T-cell (primary cell): ENCODE measurements around the gene ITPR2. TPM values are rescaled to one million over a fixed set of nuclear protein-coding genes. Genes with fewer than 3 reads are reported as not detected.

Source experiments
- ATAC-seq, 4 experiments: fragments of 200-7000 bp in 3 of 4; fragments of 150-1000 bp in 1 of 4; cut with Tn5 transposase; replicated peaks in 1 of 4; 1 replicate in 3 of 4; 2 replicates in 1 of 4; pipeline ENCODE4 v1.10.0; 2021; ENCODE audit warnings: moderate library complexity in 3 of 4, mild to moderate bottlenecking in 2 of 4, moderate number of reproducible peaks in 1 of 4
- CTCF ChIA-PET, 2 donors: fragments of 300-600 bp; sonication (Branson Sonifier 250); formaldehyde crosslinking; loops; one replicate each; lab custom pipeline; 2022; ENCODE audit warnings: antibody characterized with exemption in 2 of 2; lab: Charles Lee
- POLR2A ChIA-PET, 2 donors: fragments of 300-600 bp; sonication (Branson Sonifier 250); formaldehyde crosslinking; loops; one replicate each; lab custom pipeline; 2022; ENCODE audit warnings: antibody characterized with exemption in 2 of 2; lab: Charles Lee
- DNase-seq, 35 experiments: peaks; one replicate each; pipeline versions ENCODE4 v3.0.0 to v3.0.0-alpha.2; 2013 to 2023
- H3K27ac ChIP-seq: one replicate; pipeline ENCODE4 v1.5.1; 2013; ENCODE audit warnings: low read length
- H3K27me3 ChIP-seq, 2 experiments: replicated peaks in 1 of 2; 1 replicate in 1 of 2; 2 replicates in 1 of 2; pipeline versions ENCODE4 v1.6.1 to v1.7.0; 2013; ENCODE audit warnings: low read length in 1 of 2, mixed read lengths in 1 of 2; ENCODE audit not compliant: control insufficient read depth in 2 of 2, insufficient read depth in 2 of 2; ENCODE audit errors: extremely low read depth in 1 of 2
- H3K36me3 ChIP-seq, 2 donors: 1 replicate in 1 of 2; 2 replicates in 1 of 2; pipeline versions ENCODE4 v1.6.1 to v1.7.0; 2013; ENCODE audit warnings: low read length in 1 of 2; ENCODE audit not compliant: control insufficient read depth in 2 of 2, insufficient read depth in 1 of 2; ENCODE audit errors: extremely low read depth in 1 of 2
- H3K4me1 ChIP-seq, 2 experiments: 1 replicate in 1 of 2; 2 replicates in 1 of 2; pipeline versions ENCODE4 v1.6.1 to v1.7.0; 2013; ENCODE audit warnings: low read length in 2 of 2, mixed read lengths in 1 of 2; ENCODE audit not compliant: insufficient read depth in 2 of 2, control insufficient read depth in 1 of 2; ENCODE audit errors: extremely low read depth in 1 of 2
- H3K4me3 ChIP-seq, 2 donors: 1 replicate in 1 of 2; 2 replicates in 1 of 2; pipeline versions ENCODE4 v1.5.1 to v1.7.0; 2013; ENCODE audit warnings: mild to moderate bottlenecking in 2 of 2, low read length in 1 of 2, moderate library complexity in 1 of 2; ENCODE audit not compliant: control insufficient read depth in 1 of 2; ENCODE audit errors: extremely low read depth in 1 of 2
- H3K9me3 ChIP-seq: 2 replicates; pipeline ENCODE4 v1.7.0; 2013
- H3K27ac Mint-ChIP-seq, 2 donors: one replicate each; pipeline ENCODE4 v1.8.0; 2020 to 2021; ENCODE audit warnings: mild to moderate bottlenecking in 2 of 2, mixed read lengths in 2 of 2
- H3K27me3 Mint-ChIP-seq, 2 donors: one replicate each; pipeline ENCODE4 v1.8.0; 2021 to 2022; ENCODE audit warnings: mixed read lengths in 2 of 2
- H3K36me3 Mint-ChIP-seq: one replicate; pipeline ENCODE4 v1.8.0; 2021; ENCODE audit warnings: mixed read lengths
- H3K4me1 Mint-ChIP-seq, 3 donors: one replicate each; pipeline ENCODE4 v1.8.0; 2020 to 2022; ENCODE audit warnings: mixed read lengths in 3 of 3, mild to moderate bottlenecking in 1 of 3
- H3K4me3 Mint-ChIP-seq, 3 donors: one replicate each; pipeline ENCODE4 v1.8.0; 2020 to 2022; ENCODE audit warnings: mild to moderate bottlenecking in 3 of 3, mixed read lengths in 3 of 3, moderate library complexity in 3 of 3
- H3K9me3 Mint-ChIP-seq, 3 donors: one replicate each; pipeline ENCODE4 v1.8.0; 2020 to 2022; ENCODE audit warnings: mixed read lengths in 3 of 3
- whole genome bisulfite sequencing: methylation state at CpG from one replicate; pipeline ENCODE4 v1.1.5; 2013; ENCODE audit warnings: missing lambda C conversion rate; ENCODE audit not compliant: insufficient coverage; 5-methylcytosine and 5-hydroxymethylcytosine counted together
- total RNA-seq, 35 experiments: library from RNA in 6 of 35; stranded (reverse) in 6 of 35; fragments of 120-200 nt in 1 of 35; gene quantifications; one replicate each; pipeline versions ENCODE4 v1.2.1 to v1.2.4 and lab custom pipeline; 2013 to 2026

The ITPR2 gene
- total RNA-seq, 5 donors from 2014 or later (not counting 1 experiment from before 2014, with no cell fraction given) = 38.8 to 52.5 (median 44.5) TPM

DNA sequence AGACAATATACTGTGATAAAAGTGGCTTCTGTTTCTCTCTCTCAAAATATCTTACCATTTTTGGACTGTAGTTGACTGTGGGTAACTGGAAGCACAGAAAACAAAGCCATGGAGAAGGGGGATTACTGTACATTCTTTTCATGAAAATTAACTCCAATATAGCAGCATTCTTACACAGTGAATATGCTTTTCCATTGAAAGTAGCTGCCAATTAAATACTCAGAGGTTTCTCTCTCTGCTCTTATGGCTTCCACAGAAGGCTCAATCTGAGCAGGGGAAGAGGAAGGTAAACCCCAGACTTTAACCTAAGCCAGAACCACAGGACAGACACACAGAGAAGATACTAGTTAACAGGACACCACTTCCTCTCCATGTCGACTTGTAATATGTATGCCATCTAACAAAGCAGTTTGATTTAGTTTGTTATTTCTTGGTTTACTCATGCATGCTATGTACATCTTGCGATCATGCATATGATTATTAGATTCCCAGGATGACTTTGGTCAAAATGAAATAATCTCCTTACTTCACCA, 487.5 kb downstream of the ITPR2 start:
- Histone ChIP-seq H3K36me3 (peaks cover 0 to 1% of the 10 kb centered on the region in 2 donors), H3K27ac (no peak overlapping the region), H3K27me3 (no peaks in the 10 kb centered on the region), H3K4me3 (no peak overlapping the region), H3K9me3 (no peaks in the 10 kb centered on the region), H3K4me1 (peaks cover 0 to 21% of the 10 kb centered on the region in 2 experiments)
- WGBS = no CpG with 5 or more reads among the region's 2 CpGs
- CTCF ChIA-PET = interaction anchor here in 1 of 2 donors (0.5 kb wide), 1 partner anchor 382 kb away, joined by 3 read pairs; no protein-coding TSS in a partner anchor
- no peak overlapping the region for H3K27ac Mint-ChIP-seq
- H3K4me1 Mint-ChIP-seq = peaks cover 0 to 12% (median 5%) of the 10 kb centered on the region in 3 donors
- no peaks in the 10 kb centered on the region for H3K27me3 Mint-ChIP-seq
- POLR2A ChIA-PET = no interaction called here
- ATAC-seq (no peak), DNase-seq (no peak)
- H3K4me3 Mint-ChIP-seq = no peak overlapping the region
- H3K9me3 Mint-ChIP-seq = no peaks in the 10 kb centered on the region
- peaks cover 28% of the 10 kb centered on the region for H3K36me3 Mint-ChIP-seq

DNA sequence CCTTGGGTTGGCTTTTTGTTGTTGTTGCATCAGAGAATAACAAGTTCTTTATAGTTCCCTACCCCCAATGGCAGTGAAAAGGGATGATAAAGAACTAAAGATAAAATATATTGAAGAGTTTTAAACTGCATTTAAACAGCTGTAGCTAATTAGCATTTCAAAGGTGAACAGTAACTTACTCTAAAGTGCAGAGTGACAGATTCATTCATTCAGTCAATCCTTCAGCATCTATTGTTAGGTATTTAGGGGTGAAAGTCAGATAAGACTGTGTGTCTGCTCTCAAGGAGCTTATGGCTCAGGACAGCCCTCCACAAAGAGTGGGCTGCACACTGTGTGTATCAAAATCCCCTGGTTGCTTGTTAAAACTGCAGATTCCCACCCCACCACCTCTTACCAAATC, 491.5 kb downstream of the ITPR2 start:
- Mint-ChIP-seq H3K4me1 (peaks cover 0 to 12% (median 3%) of the 10 kb centered on the region in 3 donors), H3K9me3 (no peaks in the 10 kb centered on the region), H3K4me3 (no peak overlapping the region), H3K27me3 (no peaks in the 10 kb centered on the region), H3K36me3 (peaks cover 61% of the 10 kb centered on the region), H3K27ac (no peak overlapping the region)
- ATAC-seq (no peak), DNase-seq (no peak)
- Histone ChIP-seq H3K9me3 (no peaks in the 10 kb centered on the region), H3K27ac (no peak overlapping the region), H3K4me1 (peaks cover 0 to 20% of the 10 kb centered on the region in 2 experiments), H3K27me3 (no peaks in the 10 kb centered on the region), H3K36me3 (peaks cover 0 to 5% of the 10 kb centered on the region in 2 donors), H3K4me3 (no peak overlapping the region)
- POLR2A ChIA-PET = no interaction called here
- CTCF ChIA-PET = no interaction called here

DNA sequence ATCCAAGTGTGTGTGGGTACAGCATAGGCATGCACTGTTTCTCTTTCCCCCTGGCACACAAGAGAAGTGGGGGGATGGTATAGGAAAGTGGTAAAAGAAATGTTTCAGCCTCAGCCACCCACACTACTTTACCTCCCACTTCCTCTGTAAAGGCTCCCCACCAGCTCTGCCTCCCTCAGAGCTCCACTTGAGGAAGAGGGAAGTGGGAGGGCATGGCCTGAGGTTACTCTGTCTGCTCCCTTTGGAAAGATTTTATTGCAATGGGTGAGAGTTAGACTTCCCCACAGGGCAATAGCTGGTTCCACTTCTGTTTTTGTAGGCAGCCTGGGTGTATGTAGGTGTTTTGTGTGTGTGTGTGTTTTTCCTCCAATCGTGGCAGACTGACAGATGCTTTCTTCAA, 492.3 kb downstream of the ITPR2 start:
- ATAC-seq (no peak), DNase-seq (no peak)
- no peaks in the 10 kb centered on the region for H3K27me3 ChIP-seq
- no peaks in the 10 kb centered on the region for H3K9me3 ChIP-seq
- no peak overlapping the region for H3K27ac ChIP-seq
- no peak overlapping the region for H3K4me3 Mint-ChIP-seq
- no CpG with 5 or more reads among the region's 1 CpG for WGBS
- peaks cover 67% of the 10 kb centered on the region for H3K36me3 Mint-ChIP-seq
- peaks cover 0 to 5% (median 0%) of the 10 kb centered on the region in 3 donors for H3K9me3 Mint-ChIP-seq
- H3K4me1 ChIP-seq = peaks cover 0 to 14% of the 10 kb centered on the region in 2 experiments
- CTCF ChIA-PET = no interaction called here
- POLR2A ChIA-PET = no interaction called here
- peaks cover 0 to 9% (median 3%) of the 10 kb centered on the region in 3 donors for H3K4me1 Mint-ChIP-seq
- no peak overlapping the region for H3K27ac Mint-ChIP-seq
- H3K27me3 Mint-ChIP-seq = no peaks in the 10 kb centered on the region
- H3K36me3 ChIP-seq = peaks cover 3 to 5% of the 10 kb centered on the region in 2 donors
- no peak overlapping the region for H3K4me3 ChIP-seq

DNA sequence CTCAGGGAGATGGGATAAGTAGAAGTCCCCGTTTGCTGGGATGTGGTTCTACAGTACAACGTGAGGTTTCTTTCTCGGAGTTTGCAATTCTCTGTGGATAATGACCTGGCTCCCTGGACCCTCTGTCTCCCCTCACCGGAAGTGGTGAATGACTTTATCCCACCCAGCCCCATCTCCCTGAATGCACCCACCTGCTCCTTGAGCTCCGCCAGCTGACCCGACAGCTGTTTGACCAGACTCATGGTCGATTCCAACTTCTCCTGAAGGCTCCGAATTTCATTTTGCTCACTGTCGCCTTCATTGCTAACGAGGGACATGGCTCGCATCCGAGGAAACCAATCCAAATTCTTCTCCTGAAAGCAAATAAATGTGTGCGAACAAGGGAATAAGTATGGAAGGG, 493.0 kb downstream of the ITPR2 start:
- DNase-seq (no peak), ATAC-seq (no peak)
- Mint-ChIP-seq H3K9me3 (peaks cover 0 to 9% (median 4%) of the 10 kb centered on the region in 3 donors), H3K27ac (no peak overlapping the region), H3K4me1 (peaks cover 0 to 5% (median 3%) of the 10 kb centered on the region in 3 donors), H3K36me3 (peaks cover 72% of the 10 kb centered on the region), H3K27me3 (no peaks in the 10 kb centered on the region), H3K4me3 (no peak overlapping the region)
- Histone ChIP-seq H3K4me3 (no peak overlapping the region), H3K36me3 (peaks cover 5% of the 10 kb centered on the region in 2 donors), H3K27me3 (no peaks in the 10 kb centered on the region), H3K4me1 (peaks cover 0 to 14% of the 10 kb centered on the region in 2 experiments), H3K27ac (no peak overlapping the region), H3K9me3 (no peaks in the 10 kb centered on the region)
- CTCF ChIA-PET = no interaction called here
- POLR2A ChIA-PET = no interaction called here
- 95% methylated on average over 4 of the region's 13 CpGs for WGBS

DNA sequence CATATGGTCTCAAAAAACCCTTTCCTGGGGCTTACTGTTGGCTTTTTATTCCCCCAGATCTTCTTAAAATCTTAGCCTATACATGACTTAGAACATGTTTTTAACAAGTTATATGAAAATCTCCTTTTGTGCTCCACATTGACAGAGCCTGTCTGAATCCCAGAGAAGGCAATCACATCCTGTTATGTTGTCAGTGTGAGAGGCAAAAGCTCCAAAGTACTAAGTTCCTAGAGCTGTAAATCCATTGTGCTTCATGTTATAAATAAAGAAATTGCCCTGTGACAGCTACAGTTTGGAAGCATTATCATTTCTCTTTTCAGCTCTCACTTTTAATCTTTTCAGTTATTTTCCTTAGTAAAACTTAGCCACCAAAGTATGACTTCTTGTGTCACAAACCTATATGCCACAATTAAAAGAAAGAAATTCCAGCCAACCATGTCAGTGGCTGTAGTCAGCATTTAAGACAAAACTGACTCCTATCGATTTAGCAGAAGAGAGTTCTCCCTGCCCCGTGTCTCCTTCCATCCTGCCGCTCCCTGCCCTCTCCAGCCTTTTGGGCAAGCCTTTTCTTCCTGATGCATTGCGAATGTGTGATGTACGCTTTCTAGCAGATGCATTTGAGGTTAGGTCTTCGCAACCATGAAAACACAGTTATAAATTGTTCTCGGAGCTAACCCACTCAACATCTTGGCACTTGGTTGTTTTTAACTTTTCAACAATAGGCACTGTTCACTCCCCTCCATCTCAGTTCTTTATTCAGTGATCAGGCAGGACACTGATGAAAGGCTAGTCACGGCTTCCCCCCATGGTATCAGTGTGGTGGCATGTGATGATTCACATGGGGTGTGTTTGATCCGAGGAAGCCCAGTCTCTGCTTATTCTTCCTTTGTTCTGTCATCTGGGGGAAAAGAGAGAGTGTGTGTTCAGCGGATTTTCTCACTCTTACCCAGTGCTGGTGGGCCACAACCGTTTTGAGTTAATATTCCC, 494.1 kb downstream of the ITPR2 start:
- Mint-ChIP-seq H3K27ac (no peak overlapping the region), H3K27me3 (no peaks in the 10 kb centered on the region), H3K36me3 (peaks cover 79% of the 10 kb centered on the region), H3K4me1 (peaks cover 0 to 5% (median 3%) of the 10 kb centered on the region in 3 donors), H3K9me3 (peaks cover 9 to 20% (median 13%) of the 10 kb centered on the region in 3 donors), H3K4me3 (no peak overlapping the region)
- ChIA-PET POLR2A (no interaction called here), CTCF (no interaction called here)
- no peak overlapping the region for H3K4me3 ChIP-seq
- 97% methylated on average over 5 of the region's 11 CpGs for WGBS
- no peak overlapping the region for H3K27ac ChIP-seq
- H3K4me1 ChIP-seq = peaks cover 0 to 11% of the 10 kb centered on the region in 2 experiments
- no peak for DNase-seq
- no peaks in the 10 kb centered on the region for H3K9me3 ChIP-seq
- H3K27me3 ChIP-seq = no peaks in the 10 kb centered on the region
- H3K36me3 ChIP-seq = peaks cover 5% of the 10 kb centered on the region in 2 donors
- ATAC-seq = no peak

DNA sequence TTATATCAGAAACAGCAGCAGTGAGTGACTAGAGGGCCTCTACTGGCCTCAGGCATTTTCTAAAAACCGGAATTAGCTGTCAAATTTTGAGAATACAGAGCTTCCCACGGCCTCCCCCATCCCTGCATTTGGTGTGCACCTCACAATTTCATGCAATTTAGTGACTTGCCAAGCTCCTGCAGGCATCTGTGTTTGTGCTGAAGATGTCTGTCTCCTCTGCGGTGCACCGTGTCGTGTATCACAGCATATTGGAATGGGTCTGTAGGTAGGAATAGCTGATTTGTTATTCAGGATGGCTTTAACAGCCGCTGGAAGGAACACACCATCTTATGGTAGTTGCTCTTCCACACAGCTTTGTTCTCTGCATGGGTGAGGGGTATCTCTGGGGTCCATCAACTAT, 497.3 kb downstream of the ITPR2 start:
- H3K27me3 Mint-ChIP-seq = no peaks in the 10 kb centered on the region
- H3K4me3 Mint-ChIP-seq = no peak overlapping the region
- POLR2A ChIA-PET = interaction anchor here (0.6 to 1.2 kb wide), 2 partner anchors 10 to 11 kb away, joined by 3 to 4 read pairs; no protein-coding TSS in a partner anchor
- H3K9me3 ChIP-seq = no peaks in the 10 kb centered on the region
- H3K36me3 ChIP-seq = peaks cover 5% of the 10 kb centered on the region in 2 donors
- peaks cover 0 to 2% of the 10 kb centered on the region in 2 experiments for H3K4me1 ChIP-seq
- peaks cover 20 to 39% (median 32%) of the 10 kb centered on the region in 3 donors for H3K9me3 Mint-ChIP-seq
- H3K4me1 Mint-ChIP-seq = no peaks in the 10 kb centered on the region
- ATAC-seq (no peak), DNase-seq (no peak)
- H3K27ac ChIP-seq = no peak overlapping the region
- 80% methylated on average over 1 of the region's 6 CpGs for WGBS
- H3K36me3 Mint-ChIP-seq = peaks cover 58% of the 10 kb centered on the region
- H3K4me3 ChIP-seq = no peak overlapping the region
- no peaks in the 10 kb centered on the region for H3K27me3 ChIP-seq
- CTCF ChIA-PET = no interaction called here
- no peak overlapping the region for H3K27ac Mint-ChIP-seq
